CD14-positive monocyte (primary cell): ENCODE data around the gene IL17RA. TPM values are rescaled to one million over a fixed set of nuclear protein-coding genes. Genes with fewer than 3 reads are reported as not detected.

Source experiments
- DNase-seq, 3 donors: peaks; one replicate each; pipeline ENCODE4 v3.0.0-alpha.2; 2011 to 2022
- H2AFZ ChIP-seq: 2 replicates; pipeline ENCODE4 v1.6.0; 2012; ENCODE audit warnings: mild to moderate bottlenecking, low read depth, low read length, inconsistent platforms; ENCODE audit not compliant: insufficient read depth, poor library complexity, severe bottlenecking
- H3K27ac ChIP-seq, 2 donors: 1 replicate in 1 of 2; 2 replicates in 1 of 2; pipeline ENCODE4 v1.5.1; 2012 to 2013; ENCODE audit warnings: low read length in 2 of 2, control low read depth in 1 of 2, inconsistent platforms in 1 of 2, low read depth in 1 of 2, mild to moderate bottlenecking in 1 of 2
- H3K27me3 ChIP-seq, 2 donors: one replicate each; pipeline versions ENCODE4 v1.6.0 to v1.6.1; 2011 to 2013; ENCODE audit warnings: low read length in 2 of 2; ENCODE audit not compliant: control insufficient read depth in 2 of 2, insufficient read depth in 2 of 2
- H3K36me3 ChIP-seq, 2 donors: replicated peaks in 1 of 2; 1 replicate in 1 of 2; 2 replicates in 1 of 2; pipeline versions ENCODE4 v1.5.1 to v1.6.1; 2012 to 2013; ENCODE audit warnings: low read length in 2 of 2, control low read depth in 1 of 2, inconsistent platforms in 1 of 2, mild to moderate bottlenecking in 1 of 2; ENCODE audit not compliant: insufficient read depth in 2 of 2, control insufficient read depth in 1 of 2
- H3K4me1 ChIP-seq, 2 donors: 1 replicate in 1 of 2; 2 replicates in 1 of 2; pipeline versions ENCODE4 v1.5.1 to v1.6.1; 2012 to 2013; ENCODE audit warnings: low read length in 2 of 2, control low read depth in 1 of 2, inconsistent platforms in 1 of 2, mild to moderate bottlenecking in 1 of 2, moderate library complexity in 1 of 2; ENCODE audit not compliant: insufficient read depth in 2 of 2, control insufficient read depth in 1 of 2
- H3K4me2 ChIP-seq: replicated peaks from 2 replicates; pipeline ENCODE3; 2012; ENCODE audit warnings: low read length, moderate library complexity, mild to moderate bottlenecking; ENCODE audit not compliant: poor library complexity, severe bottlenecking; ENCODE audit errors: extremely low read depth
- H3K4me3 ChIP-seq, 3 experiments: fragments of 200-600 bp in 1 of 3; sonication (generic) in 1 of 3; replicated peaks in 1 of 3; 1 replicate in 2 of 3; 2 replicates in 1 of 3; pipeline ENCODE4 v1.5.1; 2011 to 2013; ENCODE audit warnings: low read length in 3 of 3, mild to moderate bottlenecking in 3 of 3, control low read depth in 2 of 3, low read depth in 2 of 3, inconsistent platforms in 1 of 3, moderate library complexity in 1 of 3
- H3K79me2 ChIP-seq: 2 replicates; pipeline ENCODE4 v1.6.0; 2012; ENCODE audit warnings: mild to moderate bottlenecking, control low read depth, inconsistent platforms, low read length, moderate library complexity; ENCODE audit not compliant: insufficient read depth
- H3K9ac ChIP-seq: 2 replicates; pipeline ENCODE4 v1.6.0; 2017; ENCODE audit warnings: low read length, mild to moderate bottlenecking; ENCODE audit not compliant: insufficient read depth, poor library complexity, severe bottlenecking
- H3K9me3 ChIP-seq, 2 donors: replicated peaks in 1 of 2; 1 replicate in 1 of 2; 2 replicates in 1 of 2; pipeline versions ENCODE4 v1.5.1 to v1.6.1; 2012 to 2013; ENCODE audit warnings: low read length in 2 of 2, control low read depth in 1 of 2; ENCODE audit not compliant: control insufficient read depth in 1 of 2, insufficient read depth in 1 of 2
- H4K20me1 ChIP-seq: 2 replicates; pipeline ENCODE4 v1.6.0; 2012; ENCODE audit warnings: mild to moderate bottlenecking, low read length, control low read depth, moderate library complexity; ENCODE audit not compliant: insufficient read depth
- H3K27ac Mint-ChIP-seq, 7 donors: one replicate each; pipeline ENCODE4 v1.8.0; 2020; ENCODE audit warnings: mild to moderate bottlenecking in 7 of 7, mixed read lengths in 7 of 7, moderate library complexity in 6 of 7, inconsistent platforms in 2 of 7
- H3K27me3 Mint-ChIP-seq, 3 donors: one replicate each; pipeline ENCODE4 v1.8.0; 2021 to 2022; ENCODE audit warnings: low read depth in 3 of 3, mild to moderate bottlenecking in 3 of 3, mixed read lengths in 3 of 3, moderate library complexity in 3 of 3, inconsistent platforms in 1 of 3
- H3K36me3 Mint-ChIP-seq, 2 donors: one replicate each; pipeline ENCODE4 v1.8.0; 2020; ENCODE audit warnings: mixed read lengths in 2 of 2, inconsistent platforms in 1 of 2, mild to moderate bottlenecking in 1 of 2
- H3K4me1 Mint-ChIP-seq: one replicate; pipeline ENCODE4 v1.8.0; 2020; ENCODE audit warnings: mild to moderate bottlenecking, mixed read lengths
- H3K4me3 Mint-ChIP-seq, 2 donors: one replicate each; pipeline ENCODE4 v1.8.0; 2020; ENCODE audit warnings: mild to moderate bottlenecking in 2 of 2, mixed read lengths in 2 of 2, moderate library complexity in 1 of 2
- H3K9me3 Mint-ChIP-seq, 7 donors: one replicate each; pipeline ENCODE4 v1.8.0; 2020 to 2022; ENCODE audit warnings: mixed read lengths in 7 of 7, mild to moderate bottlenecking in 6 of 7, moderate library complexity in 6 of 7, inconsistent platforms in 2 of 7
- WGBS: methylation state at CpG from one replicate; pipeline ENCODE4 v1.1.5; 2013; ENCODE audit warnings: missing lambda C conversion rate; ENCODE audit not compliant: insufficient coverage; 5-methylcytosine and 5-hydroxymethylcytosine counted together
- intact Hi-C, 2 donors: fragments of 100-400 bp; cut with micrococcal nuclease; formaldehyde crosslinking; loops; one replicate each; pipeline versions ENCODE4 v1.15.0 to v1.15.1; 2023
- polyA plus RNA-seq, 3 donors: library from polyadenylated mRNA; depleted of rRNA in 1 of 3; unstranded in 2 of 3; stranded (reverse) in 1 of 3; fragments of 300-500 nt in 2 of 3; fragments of >200 nt in 1 of 3; fragmentation: Illumina TruSeq in 2 of 3; gene quantifications; 1 replicate in 2 of 3; 2 replicates in 1 of 3; pipeline ENCODE4 v1.2.3, GENCODE V29; 2012 to 2021
- TF ChIP-seq, protein P1 (sequence below): fragments of 200-600 bp; IDR thresholded peaks from one replicate; pipeline ENCODE4 v1.8.0; 2022; ENCODE audit warnings: antibody characterized with exemption, mild to moderate bottlenecking

Gene IL17RA
- polyA plus RNA-seq, 3 donors: 68.3 to 118 (median 96.7) TPM

DNA sequence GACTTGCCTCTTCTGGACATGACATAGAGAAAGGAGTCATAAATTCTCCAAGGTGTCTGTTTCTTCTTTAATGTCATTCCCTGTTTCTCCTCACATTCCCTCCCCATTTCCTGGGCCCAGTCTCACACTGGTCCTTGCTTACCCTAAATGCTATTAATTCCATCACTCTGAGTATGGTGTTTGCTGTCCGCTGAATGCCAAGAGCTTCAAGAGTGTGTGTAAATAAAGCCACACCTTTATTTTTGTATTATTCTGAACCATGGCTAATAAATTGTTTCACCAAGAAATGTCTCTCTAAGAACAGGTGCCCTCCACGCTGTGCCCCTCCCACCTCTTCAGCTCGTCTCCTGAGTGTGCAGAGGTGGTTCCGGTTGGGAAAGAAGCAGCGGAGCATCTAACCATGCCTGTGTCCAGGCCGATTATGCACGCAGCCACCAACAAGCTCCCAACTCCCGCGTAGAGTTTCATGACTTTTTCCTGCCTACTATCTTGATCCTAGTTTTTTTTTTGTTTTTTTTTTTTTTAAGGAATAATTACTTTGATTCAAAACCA, 27.8 kb downstream of the IL17RA start:
- Histone ChIP-seq H3K9me3 (no peaks in the 10 kb centered on the region), H3K9ac (no peak overlapping the region), H3K4me1 (peaks cover 99 to 100% of the 10 kb centered on the region in 2 donors), H3K4me3 (peak overlapping the region in 1 of 3 experiments; percentile 17), H3K79me2 (peaks cover 82% of the 10 kb centered on the region), H3K36me3 (peaks cover 48 to 67% of the 10 kb centered on the region in 2 donors), H2AFZ (no peak overlapping the region), H4K20me1 (peaks cover 87% of the 10 kb centered on the region), H3K4me2 (no peak overlapping the region), H3K27ac (peak overlapping the region in 1 of 2 donors; percentile 86), H3K27me3 (no peaks in the 10 kb centered on the region)
- WGBS: no CpG with 5 or more reads among the region's 9 CpGs
- intact Hi-C loops: no loop called here
- peaks cover 0 to 2% (median 0%) of the 10 kb centered on the region in 7 donors for H3K9me3 Mint-ChIP-seq
- peaks cover 0 to 2% (median 0%) of the 10 kb centered on the region in 3 donors for H3K27me3 Mint-ChIP-seq
- H3K27ac Mint-ChIP-seq: peak overlapping the region; percentile 37 to 96 (median 82)
- peaks cover 52 to 78% of the 10 kb centered on the region in 2 donors for H3K36me3 Mint-ChIP-seq
- DNase-seq: peak in 1 of 3 donors; percentile 1
- TF ChIP-seq, protein P1, sequence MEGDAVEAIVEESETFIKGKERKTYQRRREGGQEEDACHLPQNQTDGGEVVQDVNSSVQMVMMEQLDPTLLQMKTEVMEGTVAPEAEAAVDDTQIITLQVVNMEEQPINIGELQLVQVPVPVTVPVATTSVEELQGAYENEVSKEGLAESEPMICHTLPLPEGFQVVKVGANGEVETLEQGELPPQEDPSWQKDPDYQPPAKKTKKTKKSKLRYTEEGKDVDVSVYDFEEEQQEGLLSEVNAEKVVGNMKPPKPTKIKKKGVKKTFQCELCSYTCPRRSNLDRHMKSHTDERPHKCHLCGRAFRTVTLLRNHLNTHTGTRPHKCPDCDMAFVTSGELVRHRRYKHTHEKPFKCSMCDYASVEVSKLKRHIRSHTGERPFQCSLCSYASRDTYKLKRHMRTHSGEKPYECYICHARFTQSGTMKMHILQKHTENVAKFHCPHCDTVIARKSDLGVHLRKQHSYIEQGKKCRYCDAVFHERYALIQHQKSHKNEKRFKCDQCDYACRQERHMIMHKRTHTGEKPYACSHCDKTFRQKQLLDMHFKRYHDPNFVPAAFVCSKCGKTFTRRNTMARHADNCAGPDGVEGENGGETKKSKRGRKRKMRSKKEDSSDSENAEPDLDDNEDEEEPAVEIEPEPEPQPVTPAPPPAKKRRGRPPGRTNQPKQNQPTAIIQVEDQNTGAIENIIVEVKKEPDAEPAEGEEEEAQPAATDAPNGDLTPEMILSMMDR: no peak
- peaks cover 91% of the 10 kb centered on the region for H3K4me1 Mint-ChIP-seq
- peak overlapping the region in 1 of 2 donors; percentile 47 for H3K4me3 Mint-ChIP-seq

DNA sequence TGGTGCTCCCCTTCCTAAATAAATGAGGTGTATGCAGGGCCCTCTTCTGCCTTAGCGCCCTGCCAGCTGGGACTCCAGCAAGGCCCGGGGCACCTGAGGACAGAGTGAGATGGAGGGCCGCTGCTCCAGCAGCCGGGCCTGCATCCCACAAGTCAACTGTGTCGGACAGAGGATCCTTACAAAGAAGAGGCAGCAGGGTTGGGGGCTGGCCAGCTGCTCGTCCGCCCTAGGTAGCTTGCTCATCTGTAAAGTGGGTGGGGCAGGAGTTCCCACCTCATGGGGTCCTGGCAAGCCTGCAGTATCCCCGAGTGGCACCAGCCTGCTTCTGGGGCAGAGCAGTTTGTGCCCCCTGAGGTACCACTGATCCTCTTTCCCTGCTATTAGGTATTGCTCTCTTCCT, 28.8 kb downstream of the IL17RA start:
- H3K4me1 Mint-ChIP-seq: peaks cover 94% of the 10 kb centered on the region
- no peaks in the 10 kb centered on the region for H3K27me3 ChIP-seq
- no peak for DNase-seq
- H3K4me1 ChIP-seq: peaks cover 99 to 100% of the 10 kb centered on the region in 2 donors
- intact Hi-C loops: no loop called here
- no peak overlapping the region for H3K9ac ChIP-seq
- peaks cover 44 to 69% of the 10 kb centered on the region in 2 donors for H3K36me3 Mint-ChIP-seq
- peaks cover 91% of the 10 kb centered on the region for H4K20me1 ChIP-seq
- no peak overlapping the region for H2AFZ ChIP-seq
- H3K9me3 ChIP-seq: no peaks in the 10 kb centered on the region
- TF ChIP-seq, protein P1: no peak
- peaks cover 0 to 2% (median 0%) of the 10 kb centered on the region in 7 donors for H3K9me3 Mint-ChIP-seq
- H3K36me3 ChIP-seq: peaks cover 38 to 57% of the 10 kb centered on the region in 2 donors
- peak overlapping the region; percentile 73 to 96 (median 82) for H3K27ac Mint-ChIP-seq
- H3K4me3 Mint-ChIP-seq: peak overlapping the region in 1 of 2 donors; percentile 39
- peak overlapping the region; percentile 85 to 86 for H3K27ac ChIP-seq
- 88% methylated on average over 8 of the region's 8 CpGs for WGBS
- H3K27me3 Mint-ChIP-seq: peaks cover 0 to 2% (median 0%) of the 10 kb centered on the region in 3 donors
- H3K4me2 ChIP-seq: peak overlapping the region; percentile 86
- H3K4me3 ChIP-seq: peak overlapping the region in 1 of 3 experiments; percentile 79
- H3K79me2 ChIP-seq: peaks cover 74% of the 10 kb centered on the region
